ENCODE data around the gene SS18.
"Not testable (repeated sequence)": the region's sequence is repeated elsewhere in the genome, so short reads cannot be mapped to it uniquely, and the experiment has no call there.

Gene SS18

GRCh38 chr18:26090130-26091046 lies at the start of gene SS18:
SS18 (minus strand) TSS chr18:26090613; CDS start chr18:26090569, 44 bp downstream.
- peak; percentile 95 for DNase-seq (ENCODE audit: low read depth)

- DNase-seq (ENCODE audit: low read depth) = no peak
These were observed 45.1 kb upstream of the SS18 start for GRCh38 chr18:26135548-26135947.

- DNase-seq (ENCODE audit: low read depth) = no peak
These were observed 43.7 kb upstream of the SS18 start for GRCh38 chr18:26134107-26134506.

- no peak for DNase-seq (ENCODE audit: low read depth)
These were observed 43.2 kb upstream of the SS18 start, which contains the start of gene PSMA8 for GRCh38 chr18:26133652-26134051. PSMA8 (plus strand) TSS chr18:26133869; CDS start chr18:26133966, 97 bp downstream.

- not testable (repeated sequence) for DNase-seq (ENCODE audit: low read depth)
These were observed 37.8 kb upstream of the SS18 start for GRCh38 chr18:26128192-26128591.

- DNase-seq (ENCODE audit: low read depth) = no peak
These were observed 37.4 kb upstream of the SS18 start for GRCh38 chr18:26127786-26128185.

- not testable (repeated sequence) for DNase-seq (ENCODE audit: low read depth)
These were observed 31.6 kb upstream of the SS18 start for GRCh38 chr18:26121994-26122393.

- DNase-seq (ENCODE audit: low read depth) = no peak
These were observed 31.1 kb upstream of the SS18 start for GRCh38 chr18:26121476-26121875.

GRCh38 chr18:26119246-26119645 lies 28.8 kb upstream of the SS18 start:
- DNase-seq (ENCODE audit: low read depth) = no peak

- no peak for DNase-seq (ENCODE audit: low read depth)
These were observed 13.6 kb upstream of the SS18 start for GRCh38 chr18:26104035-26104434.

GRCh38 chr18:26103579-26103978 lies 13.2 kb upstream of the SS18 start:
- DNase-seq (ENCODE audit: low read depth) = no peak

GRCh38 chr18:26097563-26097962 lies 7.2 kb upstream of the SS18 start:
- DNase-seq (ENCODE audit: low read depth) = no peak

- no peak for DNase-seq (ENCODE audit: low read depth)
These were observed 6.4 kb upstream of the SS18 start for GRCh38 chr18:26096852-26097251.

- peak; percentile 81 for DNase-seq (ENCODE audit: low read depth)
These were observed 726 bp upstream of the SS18 start for GRCh38 chr18:26091047-26091630.

- peak; percentile 63 for DNase-seq (ENCODE audit: low read depth)
These were observed 902 bp downstream of the SS18 start for GRCh38 chr18:26089293-26090129.

- DNase-seq (ENCODE audit: low read depth) = peak; percentile 35
These were observed 1.9 kb downstream of the SS18 start for GRCh38 chr18:26088487-26088886.

GRCh38 chr18:26086959-26087358 lies 3.5 kb downstream of the SS18 start:
- no peak for DNase-seq (ENCODE audit: low read depth)

- no peak for DNase-seq (ENCODE audit: low read depth)
These were observed 5.4 kb downstream of the SS18 start for GRCh38 chr18:26085056-26085455.

- no peak for DNase-seq (ENCODE audit: low read depth)
These were observed 7.3 kb downstream of the SS18 start for GRCh38 chr18:26083099-26083498.

GRCh38 chr18:26082475-26082874 lies 7.9 kb downstream of the SS18 start:
- DNase-seq (ENCODE audit: low read depth) = peak; percentile 76

- DNase-seq (ENCODE audit: low read depth) = no peak
These were observed 16.2 kb downstream of the SS18 start for GRCh38 chr18:26074246-26074645.

- no peak for DNase-seq (ENCODE audit: low read depth)
These were observed 16.7 kb downstream of the SS18 start for GRCh38 chr18:26073758-26074157.
